ENCODE results near the gene AQP3. TPM values are rescaled to one million over a fixed set of nuclear protein-coding genes. Genes with fewer than 3 reads are reported as not detected.
"Not testable (repeated sequence)": the region's sequence is repeated elsewhere in the genome, so short reads cannot be mapped to it uniquely, and the experiment has no call there.

Gene AQP3
- polyA plus RNA-seq, 2 of the 4 experiments (the other 2 are of a cell fraction): 6.2 to 18.8 TPM

DNA sequence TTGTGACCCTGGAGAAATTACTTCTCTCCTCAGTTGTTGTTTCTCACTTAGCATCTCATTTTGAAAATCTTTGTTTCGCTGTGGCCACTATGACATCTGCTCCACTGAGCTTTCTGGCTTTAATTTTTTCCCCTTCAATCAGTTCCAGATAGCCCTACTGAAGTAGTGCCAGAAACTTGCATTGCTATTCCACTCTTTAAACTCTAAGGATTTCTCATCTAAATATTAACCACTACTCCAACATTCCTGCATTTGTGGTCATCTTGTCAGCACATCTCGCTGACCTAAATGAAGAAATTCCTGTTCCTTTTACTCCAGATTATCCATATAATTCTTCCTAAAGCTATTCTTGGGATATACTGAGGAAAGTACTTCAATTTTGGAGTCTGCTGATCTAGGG, 41.7 kb upstream of the AQP3 start:
- ATAC-seq (no peak; a peak in 1 of 6 replicates), FAIRE-seq (no peak), DNase-seq (ENCODE audit: low read depth in 1 of 2, low spot score in 1 of 2) (no peak)
- WGBS (ENCODE audit: missing lambda C conversion rate): 45% methylated on average over 2 of the region's 2 CpGs
- Histone ChIP-seq H3K4me3 (no peak overlapping the region), H3K27ac (peak overlapping the region in 1 of 2 experiments; percentile 5; a peak in 1 of 6 replicates), H3K9me3 (no peaks in the 10 kb centered on the region), H3K4me1 (peaks cover 16% of the 10 kb centered on the region), H3K4me2 (peak overlapping the region; percentile 32)
- ChIA-PET CTCF (interaction anchor here (0.7 to 2.1 kb wide), 6 partner anchors 9 to 114 kb away, joined by 3 to 6 read pairs (median 5); partner anchors contain the start of gene NOL6), POLR2A (no interaction called here)
- TF ChIP-seq KDM5A (IDR thresholded peaks at IDR 0.05): no peak
- TF ChIP-seq, protein P1, sequence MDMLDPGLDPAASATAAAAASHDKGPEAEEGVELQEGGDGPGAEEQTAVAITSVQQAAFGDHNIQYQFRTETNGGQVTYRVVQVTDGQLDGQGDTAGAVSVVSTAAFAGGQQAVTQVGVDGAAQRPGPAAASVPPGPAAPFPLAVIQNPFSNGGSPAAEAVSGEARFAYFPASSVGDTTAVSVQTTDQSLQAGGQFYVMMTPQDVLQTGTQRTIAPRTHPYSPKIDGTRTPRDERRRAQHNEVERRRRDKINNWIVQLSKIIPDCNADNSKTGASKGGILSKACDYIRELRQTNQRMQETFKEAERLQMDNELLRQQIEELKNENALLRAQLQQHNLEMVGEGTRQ (IDR thresholded peaks at IDR 0.05): no peak
- TF ChIP-seq RARB (CRISPR knock-in tag; IDR thresholded peaks at IDR 0.05): no peak
- TF ChIP-seq ZNF302 (CRISPR knock-in tag; IDR thresholded peaks at IDR 0.05): no peak
- TF ChIP-seq, protein P2, sequence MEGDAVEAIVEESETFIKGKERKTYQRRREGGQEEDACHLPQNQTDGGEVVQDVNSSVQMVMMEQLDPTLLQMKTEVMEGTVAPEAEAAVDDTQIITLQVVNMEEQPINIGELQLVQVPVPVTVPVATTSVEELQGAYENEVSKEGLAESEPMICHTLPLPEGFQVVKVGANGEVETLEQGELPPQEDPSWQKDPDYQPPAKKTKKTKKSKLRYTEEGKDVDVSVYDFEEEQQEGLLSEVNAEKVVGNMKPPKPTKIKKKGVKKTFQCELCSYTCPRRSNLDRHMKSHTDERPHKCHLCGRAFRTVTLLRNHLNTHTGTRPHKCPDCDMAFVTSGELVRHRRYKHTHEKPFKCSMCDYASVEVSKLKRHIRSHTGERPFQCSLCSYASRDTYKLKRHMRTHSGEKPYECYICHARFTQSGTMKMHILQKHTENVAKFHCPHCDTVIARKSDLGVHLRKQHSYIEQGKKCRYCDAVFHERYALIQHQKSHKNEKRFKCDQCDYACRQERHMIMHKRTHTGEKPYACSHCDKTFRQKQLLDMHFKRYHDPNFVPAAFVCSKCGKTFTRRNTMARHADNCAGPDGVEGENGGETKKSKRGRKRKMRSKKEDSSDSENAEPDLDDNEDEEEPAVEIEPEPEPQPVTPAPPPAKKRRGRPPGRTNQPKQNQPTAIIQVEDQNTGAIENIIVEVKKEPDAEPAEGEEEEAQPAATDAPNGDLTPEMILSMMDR (IDR thresholded peaks at IDR 0.05): no peak
- TF ChIP-seq KDM1A (IDR thresholded peaks at IDR 0.05; ENCODE audit: low read depth): no peak
- TF ChIP-seq EP300 (IDR thresholded peaks at IDR 0.05): no peak

DNA sequence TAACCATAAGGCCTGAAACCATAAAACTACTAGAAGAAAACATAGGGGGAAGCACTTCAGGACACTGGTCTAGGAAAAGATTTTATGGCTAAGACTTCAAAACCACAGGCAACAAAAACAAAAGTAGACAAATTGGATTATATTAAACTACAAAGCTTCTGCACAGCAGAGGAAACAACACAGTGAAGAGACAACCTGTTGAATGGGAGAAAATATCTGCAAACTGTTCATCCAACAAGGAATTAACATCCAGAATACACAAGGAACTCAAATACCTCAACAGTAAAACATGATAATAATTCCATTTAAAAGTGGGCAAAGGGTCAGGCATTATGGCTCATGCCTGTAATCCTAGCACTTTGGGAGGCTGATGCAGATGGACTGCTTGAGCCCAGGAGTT, 37.9 kb upstream of the AQP3 start:
- peaks cover 11% of the 10 kb centered on the region for H3K4me1 ChIP-seq
- POLR2A ChIA-PET; H3K4me3 ChIP-seq; H3K9me3 ChIP-seq; H3K4me2 ChIP-seq; ATAC-seq; DNase-seq (ENCODE audit: low read depth in 1 of 2, low spot score in 1 of 2); H3K27ac ChIP-seq: not testable (repeated sequence)
- FAIRE-seq: peak; percentile 82
- CTCF ChIA-PET: interaction anchor here (40.3 kb wide), 1 partner anchor 36 kb away, joined by 834 read pairs; the partner anchor contains the start of gene AQP3

DNA sequence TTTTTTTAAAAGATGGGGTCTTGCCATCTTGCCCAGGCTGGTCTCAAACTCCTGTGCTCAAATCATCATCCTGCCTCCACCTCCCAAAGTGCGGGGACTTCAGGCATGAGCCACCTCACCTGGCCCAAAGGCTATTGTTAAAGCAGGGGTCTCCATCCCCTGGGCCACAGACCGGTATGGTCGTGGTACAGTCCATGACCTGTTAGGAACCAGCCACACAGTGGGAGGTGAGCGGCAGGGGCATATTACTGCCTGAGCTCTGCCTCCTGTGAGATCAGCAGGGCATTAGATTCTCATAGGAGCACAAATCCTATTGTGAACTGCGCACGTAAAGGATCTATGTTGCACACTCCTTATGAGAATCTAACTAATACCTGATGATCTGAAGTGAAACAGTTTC, 33.6 kb upstream of the AQP3 start:
- H3K4me3 ChIP-seq: no peak overlapping the region
- ChIA-PET POLR2A (no interaction called here), CTCF (interaction anchor here (1.5 to 40.3 kb wide), 5 partner anchors 8 to 106 kb away, joined by 3 to 834 read pairs (median 4); partner anchors contain the start of gene AQP3)
- WGBS (ENCODE audit: missing lambda C conversion rate): 93% methylated on average over 6 of the region's 6 CpGs
- no peak overlapping the region for H3K4me2 ChIP-seq
- ATAC-seq (no peak), FAIRE-seq (no peak), DNase-seq (ENCODE audit: low read depth in 1 of 2, low spot score in 1 of 2) (no peak)
- TF ChIP-seq, protein P3, sequence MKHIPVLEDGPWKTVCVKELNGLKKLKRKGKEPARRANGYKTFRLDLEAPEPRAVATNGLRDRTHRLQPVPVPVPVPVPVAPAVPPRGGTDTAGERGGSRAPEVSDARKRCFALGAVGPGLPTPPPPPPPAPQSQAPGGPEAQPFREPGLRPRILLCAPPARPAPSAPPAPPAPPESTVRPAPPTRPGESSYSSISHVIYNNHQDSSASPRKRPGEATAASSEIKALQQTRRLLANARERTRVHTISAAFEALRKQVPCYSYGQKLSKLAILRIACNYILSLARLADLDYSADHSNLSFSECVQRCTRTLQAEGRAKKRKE (CRISPR knock-in tag; IDR thresholded peaks at IDR 0.05; ENCODE audit: low read depth): no peak
- TF ChIP-seq HOXB5 (CRISPR knock-in tag; IDR thresholded peaks at IDR 0.05) (no peak), HDAC2 (IDR thresholded peaks at IDR 0.05) (no peak), KDM1A (IDR thresholded peaks at IDR 0.05; ENCODE audit: low read depth) (no peak), RARB (CRISPR knock-in tag; IDR thresholded peaks at IDR 0.05) (no peak), HOXA7 (CRISPR knock-in tag; IDR thresholded peaks at IDR 0.05) (no peak)
- TF ChIP-seq, protein P4, sequence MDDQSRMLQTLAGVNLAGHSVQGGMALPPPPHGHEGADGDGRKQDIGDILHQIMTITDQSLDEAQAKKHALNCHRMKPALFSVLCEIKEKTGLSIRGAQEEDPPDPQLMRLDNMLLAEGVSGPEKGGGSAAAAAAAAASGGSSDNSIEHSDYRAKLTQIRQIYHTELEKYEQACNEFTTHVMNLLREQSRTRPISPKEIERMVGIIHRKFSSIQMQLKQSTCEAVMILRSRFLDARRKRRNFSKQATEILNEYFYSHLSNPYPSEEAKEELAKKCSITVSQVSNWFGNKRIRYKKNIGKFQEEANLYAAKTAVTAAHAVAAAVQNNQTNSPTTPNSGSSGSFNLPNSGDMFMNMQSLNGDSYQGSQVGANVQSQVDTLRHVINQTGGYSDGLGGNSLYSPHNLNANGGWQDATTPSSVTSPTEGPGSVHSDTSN (IDR thresholded peaks at IDR 0.05): no peak
- TF ChIP-seq, protein P5, sequence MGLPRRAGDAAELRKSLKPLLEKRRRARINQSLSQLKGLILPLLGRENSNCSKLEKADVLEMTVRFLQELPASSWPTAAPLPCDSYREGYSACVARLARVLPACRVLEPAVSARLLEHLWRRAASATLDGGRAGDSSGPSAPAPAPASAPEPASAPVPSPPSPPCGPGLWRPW (IDR thresholded peaks at IDR 0.05): no peak
- TF ChIP-seq, protein P6, sequence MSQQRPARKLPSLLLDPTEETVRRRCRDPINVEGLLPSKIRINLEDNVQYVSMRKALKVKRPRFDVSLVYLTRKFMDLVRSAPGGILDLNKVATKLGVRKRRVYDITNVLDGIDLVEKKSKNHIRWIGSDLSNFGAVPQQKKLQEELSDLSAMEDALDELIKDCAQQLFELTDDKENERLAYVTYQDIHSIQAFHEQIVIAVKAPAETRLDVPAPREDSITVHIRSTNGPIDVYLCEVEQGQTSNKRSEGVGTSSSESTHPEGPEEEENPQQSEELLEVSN (IDR thresholded peaks at IDR 0.05; ENCODE audit: borderline replicate concordance, low read depth): no peak
- H3K27ac ChIP-seq: no peak overlapping the region
- H3K9me3 ChIP-seq: no peaks in the 10 kb centered on the region
- H3K4me1 ChIP-seq: no peaks in the 10 kb centered on the region

All from A549 (cell line).